GM06990 (cell line): Measurements from ENCODE around the gene FAR2.
A peak's percentile ranks its signal among the peaks of the same experiment; 100 is the strongest.

Experiments
- DNase-seq: peaks from one replicate; pipeline ENCODE4 v3.0.0-alpha.2; 2011; ENCODE audit not compliant: insufficient read length; ENCODE audit errors: extremely low read depth
- H3K27me3 ChIP-seq: replicated peaks from 2 replicates; pipeline ENCODE4 v1.6.0; 2011; ENCODE audit warnings: low read length; ENCODE audit not compliant: control insufficient read depth, insufficient read depth
- H3K36me3 ChIP-seq: 2 replicates; pipeline ENCODE4 v1.5.1; 2011; ENCODE audit warnings: low read length; ENCODE audit not compliant: control insufficient read depth, insufficient read depth
- H3K4me3 ChIP-seq: replicated peaks from 2 replicates; pipeline ENCODE4 v1.5.1; 2011; ENCODE audit warnings: low read depth, mild to moderate bottlenecking, control low read depth, low read length
- CTCF ChIP-seq: IDR thresholded peaks from 2 replicates; pipeline ENCODE4 v1.5.1; 2011; ENCODE audit warnings: low read length, control low read depth, mild to moderate bottlenecking, inconsistent platforms; ENCODE audit not compliant: insufficient read depth, poor library complexity, severe bottlenecking

FAR2 gene

GRCh38 chr12:29309320-29309902 lies 160.3 kb downstream of the FAR2 start:
- Histone ChIP-seq H3K4me3 (no peak overlapping the region), H3K36me3 (no peaks in the 10 kb centered on the region), H3K27me3 (no peaks in the 10 kb centered on the region)
- DNase-seq = no peak
- peak; percentile 34 for TF ChIP-seq CTCF

- no peaks in the 10 kb centered on the region for H3K27me3 ChIP-seq
- no peak for DNase-seq
- H3K36me3 ChIP-seq = no peaks in the 10 kb centered on the region
- no peak overlapping the region for H3K4me3 ChIP-seq
- no peak for TF ChIP-seq CTCF
Measured at GRCh38 chr12:29310899-29311298, 161.8 kb downstream of the FAR2 start.

- Histone ChIP-seq H3K36me3 (no peaks in the 10 kb centered on the region), H3K4me3 (no peak overlapping the region), H3K27me3 (no peaks in the 10 kb centered on the region)
- TF ChIP-seq CTCF = no peak
- no peak for DNase-seq
Measured at GRCh38 chr12:29314416-29314815, 165.3 kb downstream of the FAR2 start.

GRCh38 chr12:29316752-29317151 lies 167.7 kb downstream of the FAR2 start:
- Histone ChIP-seq H3K27me3 (no peaks in the 10 kb centered on the region), H3K4me3 (no peak overlapping the region), H3K36me3 (no peaks in the 10 kb centered on the region)
- DNase-seq = no peak
- TF ChIP-seq CTCF = no peak

GRCh38 chr12:29317556-29318363 lies 168.7 kb downstream of the FAR2 start:
- H3K36me3 ChIP-seq = no peaks in the 10 kb centered on the region
- no peak for DNase-seq
- no peaks in the 10 kb centered on the region for H3K27me3 ChIP-seq
- peak; percentile 82 for TF ChIP-seq CTCF
- H3K4me3 ChIP-seq = no peak overlapping the region
